ENCODE measurements around the gene ARIH1. TPM values are rescaled to one million over a fixed set of nuclear protein-coding genes. Genes with fewer than 3 reads are reported as not detected.
A peak's percentile ranks its signal among the peaks of the same experiment; 100 is the strongest.

Gene ARIH1
- total and polyA plus RNA-seq, 2 of the 8 experiments (the other 6 are each of a cell fraction or from before 2014, with no cell fraction given), result 32.7 to 179 TPM

DNA sequence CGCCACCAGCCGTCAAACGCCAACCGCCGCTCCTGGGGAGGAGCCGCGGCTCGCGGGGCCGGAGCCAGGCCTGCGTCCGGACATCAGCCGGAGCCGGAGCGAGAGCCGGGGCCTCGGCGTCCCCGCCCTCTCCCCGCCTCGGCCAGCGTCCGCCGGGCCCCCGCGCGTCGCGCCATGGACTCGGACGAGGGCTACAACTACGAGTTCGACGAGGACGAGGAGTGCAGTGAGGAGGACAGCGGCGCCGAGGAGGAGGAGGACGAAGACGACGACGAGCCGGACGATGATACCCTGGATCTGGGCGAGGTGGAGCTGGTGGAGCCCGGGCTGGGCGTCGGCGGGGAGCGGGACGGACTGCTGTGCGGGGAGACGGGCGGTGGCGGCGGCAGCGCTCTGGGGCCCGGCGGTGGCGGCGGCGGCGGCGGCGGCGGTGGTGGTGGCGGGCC, 359 bp downstream of the ARIH1 start:
- Histone ChIP-seq H3K27ac (ENCODE audit: low read depth, low read length) (peak overlapping the region; percentile 97), H3K79me1 (ENCODE audit: low read depth, low read length) (no peaks in the 10 kb centered on the region), H2BK15ac (ENCODE audit: low read length) (no peak overlapping the region), H3K36me3 (ENCODE audit: control insufficient read depth in 2 of 4, insufficient read depth in 4 of 4, low read length in 3 of 4) (peaks cover 0 to 23% (median 3%) of the 10 kb centered on the region in 4 experiments; a peak in 2 of 8 replicates), H3K27me3 (replicated peaks in 1 of 4; ENCODE audit: control insufficient read depth in 3 of 4, extremely low read depth in 1 of 4, insufficient read depth in 3 of 4, low read length in 3 of 4) (no peaks in the 10 kb centered on the region), H3K9me3 (ENCODE audit: insufficient read depth in 2 of 2, low read depth in 1 of 2, low read length in 1 of 2) (no peaks in the 10 kb centered on the region), H4K91ac (replicated peaks; ENCODE audit: insufficient read length, low read length) (peak overlapping the region; percentile 80), H2AK5ac (ENCODE audit: low read depth, low read length) (no peak overlapping the region), H3K4me2 (ENCODE audit: insufficient read depth in 1 of 2, low read depth in 2 of 2, low read length in 2 of 2) (peak overlapping the region; percentile 60 to 75), H3K4me3 (ENCODE audit: extremely low read depth in 1 of 4, insufficient read depth in 2 of 4, low read depth in 3 of 4, low read length in 4 of 4) (peak overlapping the region; percentile 77 to 97 (median 90)), H3K4me1 (replicated peaks in 1 of 4; ENCODE audit: control insufficient read depth in 3 of 4, insufficient read depth in 4 of 4, low read length in 3 of 4) (peaks cover 0 to 4% (median 2%) of the 10 kb centered on the region in 4 experiments; a peak in 2 of 7 replicates), H3K18ac (ENCODE audit: extremely low read depth, low read length) (peak overlapping the region; percentile 87), H2BK120ac (replicated peaks; ENCODE audit: low read depth, low read length) (no peak overlapping the region), H4K5ac (ENCODE audit: insufficient read length, low read depth, low read length) (peak overlapping the region; percentile 81), H2AFZ (ENCODE audit: low read length) (no peak overlapping the region), H4K8ac (ENCODE audit: extremely low read depth, insufficient read depth, low read length) (peak overlapping the region; percentile 95), H2BK5ac (ENCODE audit: low read depth, low read length) (peak overlapping the region; percentile 98), H3K14ac (ENCODE audit: insufficient read length) (no peak overlapping the region), H3K9ac (replicated peaks in 1 of 4; ENCODE audit: extremely low read depth in 1 of 4, low read depth in 3 of 4, low read length in 3 of 4) (peak overlapping the region; percentile 90 to 98 (median 98)), H3K23ac (ENCODE audit: insufficient read length) (no peak overlapping the region), H3K79me2 (ENCODE audit: control insufficient read depth in 1 of 2, insufficient read depth in 2 of 2, low read length in 2 of 2) (peaks cover 32 to 49% of the 10 kb centered on the region in 2 experiments), H2BK20ac (ENCODE audit: low read length) (no peak overlapping the region), H2BK12ac (ENCODE audit: low read depth, low read length) (peak overlapping the region; percentile 87; the same call in 1 of the 2 replicates), H3K56ac (replicated peaks; ENCODE audit: insufficient read length, low read depth, low read length) (peak overlapping the region; percentile 87), H4K20me1 (replicated peaks in 1 of 2; ENCODE audit: control insufficient read depth in 1 of 2, insufficient read depth in 2 of 2, low read length in 2 of 2) (peaks cover 7 to 12% of the 10 kb centered on the region in 2 experiments), H3K4ac (replicated peaks; ENCODE audit: insufficient read length, low read depth, low read length) (peak overlapping the region; percentile 32), H3K23me2 (ENCODE audit: low read depth, low read length) (peaks cover 3% of the 10 kb centered on the region)
- no peak for FAIRE-seq
- WGBS, 2 experiments (ENCODE audit: extremely low coverage in 1 of 2, insufficient coverage in 1 of 2, insufficient read length in 1 of 2, insufficient replicate concordance in 2 of 2, low coverage in 1 of 2, low lambda C conversion rate in 2 of 2, missing lambda C conversion rate in 1 of 2), result 2% methylated on average over 35 of the region's 67 CpGs; no CpG with 5 or more reads in 1 of the 2 experiments
- POLR2A ChIA-PET (ENCODE audit: partially characterized antibody), result interaction anchor here (0.6 to 1.7 kb wide), 5 partner anchors 9 to 143 kb away, joined by 3 to 9 read pairs (median 5); partner anchors contain the start of gene HEXA
- no peak for DNase-seq (ENCODE audit: low read depth in 1 of 2, low spot score in 2 of 2)
- CTCF ChIA-PET (ENCODE audit: partially characterized antibody), result interaction anchor here (0.5 kb wide), 1 partner anchor 131 kb away, joined by 3 read pairs; no protein-coding TSS in a partner anchor
- TF ChIP-seq ASH2L (IDR thresholded peaks at IDR 0.05; ENCODE audit: low read length), result peak; percentile 80
- 0 out of 2 replicates have a peak, but pooled peaks have one; percentile 0 for TF ChIP-seq EGR1 (IDR thresholded peaks at IDR 0.05; ENCODE audit: borderline replicate concordance, low read depth, low read length)
- TF ChIP-seq KDM4A (IDR thresholded peaks at IDR 0.05; ENCODE audit: low read depth, low read length, severe bottlenecking), result peak; percentile 70
- no peak for TF ChIP-seq POLR2A (IDR thresholded peaks at IDR 0.05; ENCODE audit: control extremely low read depth in 1 of 2, low read depth in 2 of 2, low read length in 2 of 2)
- peak; percentile 98 for TF ChIP-seq RBBP5 (IDR thresholded peaks at IDR 0.05; ENCODE audit: borderline replicate concordance, low read depth, low read length)
